Fibroblast of skin of left quadriceps (primary cell): ENCODE data around the gene ANKRD11.
A peak's percentile ranks its signal among the peaks of the same experiment; 100 is the strongest.
"Not testable (repeated sequence)": the region's sequence is repeated elsewhere in the genome, so short reads cannot be mapped to it uniquely, and the experiment has no call there.

Source experiments
- DNase-seq, 2 experiments: peaks; one replicate each; pipeline ENCODE4 v3.0.0-alpha.2; 2013; ENCODE audit warnings: low read depth in 2 of 2

Gene ANKRD11

GRCh38 chr16:89331371-89332109 is 158.8 kb downstream of the ANKRD11 start:
- no peak for DNase-seq

DNA sequence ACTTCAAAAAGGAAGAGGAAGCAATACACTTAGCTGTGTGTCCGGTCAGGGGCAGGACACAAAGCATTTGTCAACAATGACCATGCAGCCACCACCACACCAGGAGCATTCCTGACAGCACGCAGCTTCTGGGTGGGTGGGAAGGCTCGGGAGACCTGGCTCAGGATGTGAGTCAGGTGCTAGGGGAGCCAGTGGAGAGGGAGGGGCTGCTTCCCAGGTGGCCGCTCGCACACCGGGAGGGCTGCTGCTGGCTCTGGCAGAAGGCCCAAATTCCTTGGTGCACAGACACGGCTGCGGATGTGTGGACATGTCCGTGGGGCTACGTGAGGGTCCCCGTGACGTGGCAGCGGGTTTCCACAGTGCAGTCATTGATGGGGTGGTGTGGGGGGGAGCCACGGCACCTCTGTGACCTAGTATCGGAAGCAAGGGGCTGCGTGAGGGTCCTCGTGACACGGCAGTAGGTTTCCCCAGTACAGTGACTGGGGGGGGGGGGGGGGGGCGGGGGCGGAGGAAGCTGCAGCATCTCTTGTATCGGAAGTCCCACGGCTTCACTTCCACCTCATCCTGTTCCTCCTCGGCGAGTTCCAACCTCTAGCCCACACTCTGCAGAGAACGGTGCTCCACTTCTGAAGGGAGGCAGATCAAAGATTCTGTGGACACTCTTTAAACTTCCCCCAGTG is 160.0 kb downstream of the ANKRD11 start:
- no peak for DNase-seq

DNA sequence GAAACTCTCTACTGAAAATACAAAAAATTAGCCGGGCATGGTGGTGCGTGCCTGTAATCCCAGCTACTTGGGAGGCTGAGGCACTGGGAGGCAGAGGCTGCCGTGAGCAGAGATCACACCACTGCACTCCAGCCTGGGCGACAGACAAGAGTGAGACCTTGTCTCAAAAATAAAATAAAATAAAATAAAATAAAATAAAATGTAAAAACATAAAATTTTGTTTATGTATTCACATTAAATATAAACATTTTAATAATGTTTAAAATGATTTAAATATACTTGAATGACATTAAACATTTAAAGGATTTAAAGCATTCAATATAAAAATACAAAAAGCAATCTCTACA is 160.6 kb downstream of the ANKRD11 start:
- not testable (repeated sequence) for DNase-seq

GRCh38 chr16:89328412-89329400 is 161.7 kb downstream of the ANKRD11 start:
- not testable (repeated sequence) for DNase-seq

DNA sequence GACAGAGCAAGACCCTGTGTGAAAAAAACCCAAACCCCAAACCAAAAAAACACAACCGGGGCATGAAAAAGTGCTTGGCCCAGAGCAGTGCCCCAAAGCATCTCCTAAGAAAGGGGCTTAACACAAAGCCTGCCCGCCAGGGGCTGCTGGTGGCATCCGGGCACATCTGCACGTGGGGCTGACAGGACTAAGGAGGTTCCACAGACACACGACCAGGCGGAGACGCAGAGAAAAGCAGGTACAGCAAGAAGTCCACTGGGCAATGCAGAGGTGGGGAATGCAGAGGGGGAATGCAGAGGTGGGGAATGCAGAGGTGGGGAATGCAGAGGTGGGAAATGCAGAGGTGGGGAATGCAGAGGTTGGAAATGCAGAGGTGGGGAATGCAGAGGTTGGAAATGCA is 163.6 kb downstream of the ANKRD11 start:
- no peak for DNase-seq

DNA sequence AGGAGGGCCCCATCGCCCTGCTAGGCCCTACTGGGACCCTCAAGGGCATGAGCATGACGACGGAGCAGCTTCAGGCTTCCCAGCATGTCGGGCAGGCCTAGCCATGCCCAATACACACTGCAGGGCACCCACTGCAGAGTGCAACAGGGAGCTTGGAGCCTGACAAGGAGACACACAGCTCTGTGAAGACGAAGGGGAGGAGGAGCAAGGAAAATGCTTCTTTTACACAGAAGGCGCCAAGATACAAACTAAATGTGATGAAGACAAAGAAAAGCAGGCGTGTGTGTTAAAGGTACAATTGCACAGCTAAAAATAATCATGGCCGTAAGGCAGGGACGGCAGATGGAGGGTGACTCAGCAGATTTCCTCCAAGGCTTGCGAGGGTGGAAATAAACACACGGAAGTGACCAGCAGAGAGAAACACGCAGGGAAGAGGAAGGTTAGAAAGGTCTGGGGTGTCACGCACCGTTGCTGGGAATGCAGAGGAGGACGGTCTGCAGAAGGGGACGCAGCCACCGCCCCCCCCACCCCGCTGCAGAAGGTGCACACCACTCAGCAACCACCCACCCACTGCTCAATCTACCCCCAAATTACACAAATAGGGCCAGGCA is 164.4 kb downstream of the ANKRD11 start:
- DNase-seq = peak in 1 of 2 experiments; percentile 40

- no peak for DNase-seq
These were observed 166.0 kb downstream of the ANKRD11 start for GRCh38 chr16:89324056-89325010.

DNA sequence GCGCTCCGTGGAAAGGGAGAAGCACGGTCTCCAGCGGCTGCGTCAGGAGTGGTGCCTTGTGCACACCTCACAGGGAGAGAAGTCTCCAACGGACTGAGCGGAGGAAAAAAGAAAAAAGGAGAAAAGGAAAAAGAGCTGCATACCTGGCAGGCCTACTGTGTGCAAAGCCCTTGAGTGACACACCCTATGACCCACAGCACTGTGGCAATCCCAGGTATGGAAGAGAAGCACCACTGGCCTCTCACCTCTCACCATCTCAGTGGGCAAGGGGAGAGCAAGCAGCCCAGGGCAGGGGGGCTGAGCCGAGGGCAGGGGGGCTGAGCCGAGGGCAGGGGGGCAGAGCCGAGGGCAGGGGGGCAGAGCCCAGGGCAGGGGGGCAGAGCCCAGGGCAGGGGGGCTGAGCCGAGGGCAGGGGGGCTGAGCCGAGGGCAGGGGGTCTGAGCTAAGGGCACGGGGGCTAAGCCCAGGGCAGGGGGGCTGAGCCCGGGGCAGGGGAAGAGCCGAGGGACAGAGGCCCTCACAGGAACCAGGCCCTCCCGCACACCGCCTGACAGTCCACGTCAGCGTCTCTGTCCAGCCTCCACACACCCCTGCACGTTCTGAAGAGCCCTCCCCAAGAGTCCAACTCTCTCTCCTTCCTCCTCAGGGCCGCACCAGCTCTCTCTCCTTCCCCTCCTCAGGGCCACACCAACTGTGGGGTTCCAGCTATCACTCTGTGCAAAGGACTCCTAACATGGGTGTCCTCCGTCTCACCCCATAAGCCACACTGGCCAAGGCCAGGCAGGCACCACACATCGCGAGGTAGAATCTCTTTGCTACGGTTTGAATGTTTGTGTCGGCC is 167.0 kb downstream of the ANKRD11 start:
- DNase-seq = no peak

- DNase-seq = peak in 1 of 2 experiments; percentile 56
These were observed 167.8 kb downstream of the ANKRD11 start for GRCh38 chr16:89322321-89323119.

DNA sequence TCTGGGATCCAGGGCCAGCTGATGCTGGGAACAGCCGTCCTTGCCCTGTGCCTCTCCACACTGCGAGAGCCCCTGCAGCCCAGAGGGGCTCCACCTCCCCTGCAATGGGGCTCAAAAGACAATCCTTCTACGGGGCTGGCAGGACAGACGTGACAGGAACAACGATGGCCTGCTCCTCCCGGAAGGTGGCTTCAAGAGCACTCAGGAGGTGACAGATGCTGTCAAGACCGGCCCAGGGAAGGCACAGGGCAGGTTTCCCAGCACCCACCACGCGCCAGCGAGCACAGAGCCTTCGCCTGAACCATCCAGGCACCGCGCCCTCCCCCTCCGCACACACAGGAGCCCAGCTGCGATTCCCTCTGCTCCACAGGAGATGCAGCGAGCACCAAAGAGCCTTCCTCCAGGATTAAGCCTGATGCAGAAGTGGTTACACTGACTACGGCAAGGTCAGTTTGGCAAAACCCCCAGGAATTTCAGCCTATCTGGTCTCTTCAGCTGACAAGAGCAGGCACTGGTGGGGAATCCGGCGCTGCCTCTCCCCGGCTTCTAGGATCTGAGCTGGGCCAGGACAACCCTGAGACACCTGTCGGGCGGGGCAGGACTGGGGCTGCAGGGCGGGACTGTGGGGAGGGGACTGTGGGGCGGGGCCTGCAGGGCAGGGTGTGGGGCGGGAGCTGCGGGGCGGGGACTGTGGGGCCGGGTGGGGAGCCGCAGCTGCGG is 169.4 kb downstream of the ANKRD11 start:
- DNase-seq = no peak

DNA sequence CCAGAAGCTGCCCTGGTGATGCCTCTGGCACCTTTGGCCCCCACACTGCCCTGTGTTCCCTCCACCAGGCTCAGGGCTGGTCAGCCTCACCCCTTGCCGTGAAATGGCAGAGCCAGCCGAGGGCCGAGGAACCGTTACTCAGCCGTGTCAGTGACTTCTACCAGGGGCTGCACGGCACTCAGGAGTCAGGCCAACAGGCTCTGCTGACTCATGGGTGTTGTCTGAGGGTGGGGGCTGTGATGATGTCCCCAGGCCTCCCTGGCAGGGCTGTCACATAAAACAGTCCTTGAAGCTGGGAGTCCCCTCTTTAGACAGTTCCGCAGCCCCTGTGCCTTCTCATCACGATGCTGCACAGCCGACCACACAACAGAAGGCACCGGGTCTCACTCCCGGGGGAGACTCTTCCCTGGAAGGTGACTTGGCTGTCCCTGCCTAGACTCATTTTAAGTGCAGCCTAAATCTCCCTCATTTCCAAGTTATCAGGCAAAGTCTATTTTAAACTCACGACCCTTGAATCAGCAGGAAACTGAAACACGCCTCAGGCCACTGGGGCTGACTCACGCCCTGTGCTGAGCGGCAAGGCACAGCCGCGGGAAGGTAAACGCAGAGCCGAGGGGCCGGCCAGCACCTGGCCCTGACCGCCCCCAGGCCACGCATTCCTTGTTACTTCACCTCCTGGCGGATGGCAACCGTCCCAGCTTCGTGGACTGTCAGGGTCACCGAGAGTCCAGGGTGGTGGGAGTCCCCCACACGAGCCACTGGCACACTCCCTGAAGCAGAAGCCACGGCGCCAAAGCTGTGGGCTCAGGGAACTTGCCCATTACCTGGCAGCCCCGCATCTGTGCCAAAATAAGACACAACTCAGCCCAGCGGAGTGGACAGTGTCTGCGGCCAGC is 170.2 kb downstream of the ANKRD11 start:
- no peak for DNase-seq

- no peak for DNase-seq
These were observed 170.8 kb downstream of the ANKRD11 start for GRCh38 chr16:89319631-89319885.

DNA sequence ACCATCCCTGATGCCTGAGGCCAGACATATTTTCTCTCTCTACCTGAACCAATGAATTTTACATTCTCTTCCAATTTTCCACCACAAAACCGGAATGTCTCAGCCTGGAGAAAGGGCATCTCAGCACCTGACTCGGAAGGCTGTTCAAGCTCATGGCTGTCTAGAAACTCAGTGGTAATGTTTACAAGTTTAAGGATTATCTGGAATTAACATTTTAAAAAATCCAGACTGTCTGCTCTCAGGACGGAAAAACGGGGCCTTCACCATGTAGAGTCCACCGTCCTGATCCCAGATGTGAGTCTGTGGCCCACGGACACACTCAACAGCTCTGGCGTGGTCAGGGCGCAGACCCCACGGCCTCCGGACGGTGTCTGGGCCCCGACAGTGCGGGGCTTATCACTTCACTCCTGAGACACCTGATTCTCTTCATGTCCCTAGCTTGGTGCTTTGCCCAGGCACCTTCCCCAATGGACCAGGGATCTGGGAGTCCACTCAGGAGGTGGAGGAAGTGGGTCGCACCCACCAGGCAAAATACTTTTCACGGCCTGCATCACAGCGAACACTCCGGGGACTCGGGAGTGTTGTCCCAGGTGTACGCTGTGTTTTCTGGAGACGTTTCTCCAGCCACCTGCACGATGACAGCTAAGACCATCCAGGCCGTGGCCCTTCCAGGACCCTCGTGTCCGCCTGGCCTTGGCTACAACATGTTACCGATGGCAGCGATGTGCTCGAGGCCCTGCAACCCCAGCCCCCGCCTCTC is 171.3 kb downstream of the ANKRD11 start:
- DNase-seq = no peak

DNA sequence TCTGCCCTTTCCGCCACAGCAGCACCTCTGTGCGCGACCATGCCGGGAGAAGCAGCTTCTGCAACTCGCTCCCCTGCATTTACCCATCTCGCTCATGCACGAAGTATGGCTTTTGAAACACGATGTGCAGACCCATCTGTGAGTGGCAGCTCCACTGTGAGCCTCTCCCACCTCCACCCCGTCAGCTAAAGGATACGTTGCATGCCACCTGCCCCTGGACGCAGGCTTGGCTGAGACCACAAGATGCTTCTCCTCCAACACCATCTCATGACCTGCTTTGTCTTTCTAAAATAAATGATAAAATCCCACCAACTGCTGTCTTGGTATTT is 172.0 kb downstream of the ANKRD11 start:
- DNase-seq = no peak

DNA sequence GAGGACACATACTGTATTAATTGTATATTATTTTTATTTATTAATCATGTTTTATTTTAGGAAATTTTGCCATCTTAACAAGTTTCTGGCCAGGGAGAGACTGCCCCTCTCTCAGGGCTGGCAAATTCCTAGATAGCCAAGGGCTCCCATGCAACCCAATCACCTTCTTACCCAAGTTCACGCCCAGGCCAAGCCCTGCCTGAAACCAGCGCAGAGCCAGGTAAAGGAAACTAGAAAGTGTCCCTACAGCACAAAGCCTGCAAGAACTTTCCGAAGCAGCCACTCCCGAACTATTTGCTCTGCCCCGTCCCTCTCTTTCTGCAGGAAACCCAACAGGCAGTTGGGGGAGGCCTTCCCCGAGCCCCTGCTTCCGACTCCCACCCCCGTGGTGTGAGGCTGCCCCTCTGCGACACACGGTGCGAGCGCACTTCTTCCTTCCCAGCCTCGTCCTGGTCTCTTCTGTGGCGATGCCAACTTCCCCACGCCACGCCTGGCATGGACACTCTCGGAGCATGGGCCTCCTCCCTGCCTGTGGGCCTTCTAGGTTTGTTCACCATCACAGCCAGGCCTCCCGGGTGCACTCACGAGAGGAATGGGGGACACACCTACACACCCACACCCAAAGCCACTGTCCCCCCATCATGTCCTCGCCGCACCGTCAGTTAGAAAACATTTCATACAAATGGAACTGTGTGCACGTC is 172.5 kb downstream of the ANKRD11 start:
- no peak for DNase-seq

DNA sequence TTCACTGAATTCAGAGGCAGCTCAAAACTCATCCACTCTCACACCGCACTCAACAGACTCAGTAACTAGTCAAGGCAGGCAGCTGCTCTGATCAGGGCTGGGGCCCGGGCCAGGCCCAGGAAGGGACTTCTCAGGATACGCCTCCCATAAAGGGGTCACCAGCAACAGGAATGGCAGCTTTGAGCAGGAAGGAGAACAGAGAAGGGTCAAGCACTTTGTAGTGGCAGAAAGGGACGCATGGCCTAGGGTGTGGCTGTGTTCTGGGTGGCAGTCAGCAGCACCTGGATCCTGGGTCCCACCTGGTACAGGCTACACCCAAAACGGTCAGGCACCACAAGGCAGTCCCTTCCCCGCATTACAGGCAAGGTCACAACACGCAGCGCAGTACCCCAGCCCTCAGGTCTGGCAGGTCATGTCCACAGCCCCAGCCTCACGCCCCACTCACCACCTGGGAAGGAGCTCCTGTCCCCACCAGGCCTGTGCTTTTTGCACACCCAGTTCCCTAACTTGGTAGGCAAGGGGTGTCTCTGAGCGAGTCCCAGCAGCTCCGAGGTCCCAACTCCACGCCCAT is 173.2 kb downstream of the ANKRD11 start:
- no peak for DNase-seq
